ENCODE data around the gene LCN15. TPM values are rescaled to one million over a fixed set of nuclear protein-coding genes. Genes with fewer than 3 reads are reported as not detected.
"Not testable (repeated sequence)": the region's sequence is repeated elsewhere in the genome, so short reads cannot be mapped to it uniquely, and the experiment has no call there.

The LCN15 gene
- polyA plus RNA-seq, 1 donor, result 14.0 TPM

- Histone ChIP-seq H3K9me3 (ENCODE audit: control insufficient read depth, low read depth, low read length) (peaks cover 2% of the 10 kb centered on the region), H3K4me1 (ENCODE audit: control insufficient read depth, insufficient read depth, low read length) (peaks cover 9% of the 10 kb centered on the region), H3K4me3 (ENCODE audit: low read length) (no peak overlapping the region), H3K27me3 (ENCODE audit: control insufficient read depth, insufficient read depth, low read length) (no peaks in the 10 kb centered on the region), H3K27ac (ENCODE audit: low read length) (no peak overlapping the region), H3K36me3 (ENCODE audit: control insufficient read depth, insufficient read depth, low read length) (no peaks in the 10 kb centered on the region)
- DNase-seq, result no peak
- WGBS (ENCODE audit: insufficient coverage, low lambda C conversion rate), result 90% methylated on average over 2 of the region's 17 CpGs
These were observed 2.1 kb downstream of the LCN15 start for GRCh38 chr9:136762221-136762691.

- DNase-seq, result no peak
- Histone ChIP-seq H3K4me1 (ENCODE audit: control insufficient read depth, insufficient read depth, low read length) (peaks cover 9% of the 10 kb centered on the region), H3K4me3 (ENCODE audit: low read length) (no peak overlapping the region), H3K36me3 (ENCODE audit: control insufficient read depth, insufficient read depth, low read length) (no peaks in the 10 kb centered on the region), H3K27ac (ENCODE audit: low read length) (no peak overlapping the region), H3K27me3 (ENCODE audit: control insufficient read depth, insufficient read depth, low read length) (no peaks in the 10 kb centered on the region), H3K9me3 (ENCODE audit: control insufficient read depth, low read depth, low read length) (peaks cover 5% of the 10 kb centered on the region)
- WGBS (ENCODE audit: insufficient coverage, low lambda C conversion rate), result no CpG with 5 or more reads among the region's 13 CpGs
These were observed 2.8 kb downstream of the LCN15 start for GRCh38 chr9:136761545-136761981.

GRCh38 chr9:136760834-136761544 lies 3.3 kb downstream of the LCN15 start:
- peak in 1 of 2 donors; percentile 67 for DNase-seq
- not testable (repeated sequence) for H3K4me1 ChIP-seq (ENCODE audit: control insufficient read depth, insufficient read depth, low read length); H3K4me3 ChIP-seq (ENCODE audit: low read length); H3K9me3 ChIP-seq (ENCODE audit: control insufficient read depth, low read depth, low read length); H3K27me3 ChIP-seq (ENCODE audit: control insufficient read depth, insufficient read depth, low read length); H3K27ac ChIP-seq (ENCODE audit: low read length); H3K36me3 ChIP-seq (ENCODE audit: control insufficient read depth, insufficient read depth, low read length)
- WGBS (ENCODE audit: insufficient coverage, low lambda C conversion rate), result 40% methylated on average over 2 of the region's 22 CpGs

GRCh38 chr9:136760424-136760823 lies 3.9 kb downstream of the LCN15 start:
- no peak overlapping the region for H3K4me3 ChIP-seq (ENCODE audit: low read length)
- no CpG with 5 or more reads among the region's 25 CpGs for WGBS (ENCODE audit: insufficient coverage, low lambda C conversion rate)

GRCh38 chr9:136759436-136760325 lies 4.6 kb downstream of the LCN15 start:
- Histone ChIP-seq H3K4me3 (ENCODE audit: low read length) (no peak overlapping the region), H3K4me1 (ENCODE audit: control insufficient read depth, insufficient read depth, low read length) (peaks cover 7% of the 10 kb centered on the region), H3K9me3 (ENCODE audit: control insufficient read depth, low read depth, low read length) (peaks cover 12% of the 10 kb centered on the region), H3K36me3 (ENCODE audit: control insufficient read depth, insufficient read depth, low read length) (no peaks in the 10 kb centered on the region), H3K27me3 (ENCODE audit: control insufficient read depth, insufficient read depth, low read length) (no peaks in the 10 kb centered on the region), H3K27ac (ENCODE audit: low read length) (no peak overlapping the region)
- no peak for DNase-seq
- no CpG with 5 or more reads among the region's 27 CpGs for WGBS (ENCODE audit: insufficient coverage, low lambda C conversion rate)

More at GRCh38 chr9:136760424-136760823, 3.9 kb downstream of the LCN15 start:
- H3K27me3 ChIP-seq (ENCODE audit: control insufficient read depth, insufficient read depth, low read length), result no peaks in the 10 kb centered on the region
- H3K9me3 ChIP-seq (ENCODE audit: control insufficient read depth, low read depth, low read length), result peaks cover 11% of the 10 kb centered on the region
- no peaks in the 10 kb centered on the region for H3K36me3 ChIP-seq (ENCODE audit: control insufficient read depth, insufficient read depth, low read length)
- DNase-seq, result no peak
- peaks cover 9% of the 10 kb centered on the region for H3K4me1 ChIP-seq (ENCODE audit: control insufficient read depth, insufficient read depth, low read length)
- H3K27ac ChIP-seq (ENCODE audit: low read length), result no peak overlapping the region

DNA sequence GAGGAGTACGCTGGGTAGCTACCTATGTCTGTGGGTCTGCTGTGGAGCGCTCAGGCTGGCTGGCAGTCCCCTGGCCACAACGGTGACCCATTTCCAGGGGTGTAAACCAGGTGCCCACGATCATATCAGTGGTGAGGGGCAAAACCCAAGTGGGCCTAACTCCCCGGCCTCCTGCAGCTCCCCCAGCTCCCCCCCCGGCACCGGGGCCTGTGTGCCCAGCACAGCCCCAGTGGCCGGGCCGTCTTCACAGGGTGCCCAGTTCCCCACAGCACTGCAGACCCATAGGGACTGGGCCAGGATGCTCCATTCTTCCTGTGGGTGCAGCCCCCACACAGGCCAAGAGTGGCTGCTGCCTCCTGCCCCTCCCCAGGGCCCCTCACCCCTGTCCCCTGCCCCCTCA lies 5.3 kb downstream of the LCN15 start:
- DNase-seq, result no peak
- peaks cover 12% of the 10 kb centered on the region for H3K9me3 ChIP-seq (ENCODE audit: control insufficient read depth, low read depth, low read length)
- no peaks in the 10 kb centered on the region for H3K36me3 ChIP-seq (ENCODE audit: control insufficient read depth, insufficient read depth, low read length)
- no peaks in the 10 kb centered on the region for H3K4me1 ChIP-seq (ENCODE audit: control insufficient read depth, insufficient read depth, low read length)
- no peak overlapping the region for H3K4me3 ChIP-seq (ENCODE audit: low read length)
- WGBS (ENCODE audit: insufficient coverage, low lambda C conversion rate), result no CpG with 5 or more reads among the region's 9 CpGs
- no peak overlapping the region for H3K27ac ChIP-seq (ENCODE audit: low read length)
- no peaks in the 10 kb centered on the region for H3K27me3 ChIP-seq (ENCODE audit: control insufficient read depth, insufficient read depth, low read length)

DNA sequence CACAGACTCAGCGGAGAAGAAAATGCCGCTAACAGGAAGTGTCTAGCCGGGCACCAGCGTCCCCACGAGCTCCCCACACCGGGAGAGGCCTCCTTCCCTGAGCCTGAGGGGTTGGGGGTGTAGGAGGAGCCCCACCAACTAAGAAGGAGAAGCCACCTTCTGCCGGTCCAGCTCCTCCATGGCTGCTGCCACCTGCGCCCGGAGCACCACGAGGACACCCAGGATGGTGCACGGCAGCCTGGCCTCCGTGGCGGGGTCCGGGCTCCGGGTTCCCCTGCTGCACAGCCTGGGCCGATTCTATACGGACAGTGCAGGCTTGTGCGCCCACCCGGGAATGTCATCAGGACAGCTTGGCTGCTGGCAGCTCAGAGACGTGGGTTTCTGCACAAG lies 6.6 kb downstream of the LCN15 start:
- WGBS (ENCODE audit: insufficient coverage, low lambda C conversion rate), result no CpG with 5 or more reads among the region's 20 CpGs
- Histone ChIP-seq H3K4me3 (ENCODE audit: low read length) (no peak overlapping the region), H3K9me3 (ENCODE audit: control insufficient read depth, low read depth, low read length) (peaks cover 18% of the 10 kb centered on the region), H3K27ac (ENCODE audit: low read length) (no peak overlapping the region), H3K36me3 (ENCODE audit: control insufficient read depth, insufficient read depth, low read length) (no peaks in the 10 kb centered on the region), H3K4me1 (ENCODE audit: control insufficient read depth, insufficient read depth, low read length) (no peaks in the 10 kb centered on the region), H3K27me3 (ENCODE audit: control insufficient read depth, insufficient read depth, low read length) (peaks cover 6% of the 10 kb centered on the region)
- DNase-seq, result no peak

GRCh38 chr9:136757328-136757727 lies 7.0 kb downstream of the LCN15 start:
- H3K4me3 ChIP-seq (ENCODE audit: low read length), result no peak overlapping the region
- H3K9me3 ChIP-seq (ENCODE audit: control insufficient read depth, low read depth, low read length), result peaks cover 18% of the 10 kb centered on the region
- peaks cover 6% of the 10 kb centered on the region for H3K27me3 ChIP-seq (ENCODE audit: control insufficient read depth, insufficient read depth, low read length)
- no peaks in the 10 kb centered on the region for H3K4me1 ChIP-seq (ENCODE audit: control insufficient read depth, insufficient read depth, low read length)
- no peak for DNase-seq
- no peak overlapping the region for H3K27ac ChIP-seq (ENCODE audit: low read length)
- WGBS (ENCODE audit: insufficient coverage, low lambda C conversion rate), result no CpG with 5 or more reads among the region's 20 CpGs
- H3K36me3 ChIP-seq (ENCODE audit: control insufficient read depth, insufficient read depth, low read length), result no peaks in the 10 kb centered on the region

GRCh38 chr9:136756836-136757235 lies 7.5 kb downstream of the LCN15 start:
- WGBS (ENCODE audit: insufficient coverage, low lambda C conversion rate), result no CpG with 5 or more reads among the region's 18 CpGs
- Histone ChIP-seq H3K4me1 (ENCODE audit: control insufficient read depth, insufficient read depth, low read length) (no peaks in the 10 kb centered on the region), H3K36me3 (ENCODE audit: control insufficient read depth, insufficient read depth, low read length) (no peaks in the 10 kb centered on the region), H3K9me3 (ENCODE audit: control insufficient read depth, low read depth, low read length) (peaks cover 21% of the 10 kb centered on the region), H3K4me3 (ENCODE audit: low read length) (no peak overlapping the region), H3K27ac (ENCODE audit: low read length) (no peak overlapping the region), H3K27me3 (ENCODE audit: control insufficient read depth, insufficient read depth, low read length) (peaks cover 6% of the 10 kb centered on the region)
- DNase-seq, result no peak

DNA sequence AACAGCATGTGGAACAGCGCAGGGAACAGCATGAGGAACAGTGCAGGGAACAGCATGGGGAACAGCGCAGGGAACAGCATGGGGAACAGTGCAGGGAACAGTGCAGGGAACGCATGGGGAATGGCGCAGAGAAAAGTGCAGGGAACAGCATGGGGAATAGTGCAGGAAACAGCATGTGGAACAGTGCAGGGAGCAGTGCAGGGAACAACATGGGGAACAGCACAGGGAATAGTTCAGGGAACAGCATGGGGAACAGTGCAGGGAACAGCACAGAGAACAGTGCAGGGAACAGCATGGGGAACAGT lies 8.2 kb downstream of the LCN15 start:
- no peak for DNase-seq
- Histone ChIP-seq H3K27ac (ENCODE audit: low read length) (no peak overlapping the region), H3K36me3 (ENCODE audit: control insufficient read depth, insufficient read depth, low read length) (no peaks in the 10 kb centered on the region), H3K4me1 (ENCODE audit: control insufficient read depth, insufficient read depth, low read length) (no peaks in the 10 kb centered on the region), H3K27me3 (ENCODE audit: control insufficient read depth, insufficient read depth, low read length) (peaks cover 6% of the 10 kb centered on the region), H3K9me3 (ENCODE audit: control insufficient read depth, low read depth, low read length) (peaks cover 22% of the 10 kb centered on the region), H3K4me3 (ENCODE audit: low read length) (no peak overlapping the region)
- WGBS (ENCODE audit: insufficient coverage, low lambda C conversion rate), result no CpG with 5 or more reads among the region's 4 CpGs

All from large intestine (tissue), 3 donors.